ENCODE data around the gene TSHZ2.

TSHZ2 gene

DNA sequence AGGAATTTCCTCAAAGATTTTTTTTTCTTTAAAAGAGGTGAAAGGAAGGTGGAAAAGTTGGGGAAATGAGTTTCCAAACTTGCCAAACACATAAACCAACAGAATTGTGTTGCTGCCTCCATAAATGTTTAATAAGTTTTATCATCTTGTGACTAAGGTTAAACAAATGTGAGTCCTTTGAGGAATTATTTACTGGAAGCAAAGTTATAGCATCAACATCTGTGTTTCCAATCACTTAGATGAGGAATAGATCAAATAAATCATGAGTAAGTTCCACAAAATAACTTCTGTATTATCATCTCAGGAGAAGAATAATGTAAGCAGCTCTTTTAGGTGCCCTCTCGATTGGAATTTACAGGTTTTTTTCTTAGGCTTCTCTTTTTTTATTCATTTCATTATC is 20.5 kb downstream of the TSHZ2 start:
- DNase-seq (ENCODE audit: low read depth, low spot score), result no peak
- in situ Hi-C loops (cut with HindIII; ENCODE audit: low sequenced_read_pairs), result no loop called here
- TF ChIP-seq CTCF (IDR thresholded peaks at IDR 0.05; ENCODE audit: low read depth, low read length), result no peak
- no peak overlapping the region for H3K4me3 ChIP-seq (ENCODE audit: low read depth, low read length)

DNA sequence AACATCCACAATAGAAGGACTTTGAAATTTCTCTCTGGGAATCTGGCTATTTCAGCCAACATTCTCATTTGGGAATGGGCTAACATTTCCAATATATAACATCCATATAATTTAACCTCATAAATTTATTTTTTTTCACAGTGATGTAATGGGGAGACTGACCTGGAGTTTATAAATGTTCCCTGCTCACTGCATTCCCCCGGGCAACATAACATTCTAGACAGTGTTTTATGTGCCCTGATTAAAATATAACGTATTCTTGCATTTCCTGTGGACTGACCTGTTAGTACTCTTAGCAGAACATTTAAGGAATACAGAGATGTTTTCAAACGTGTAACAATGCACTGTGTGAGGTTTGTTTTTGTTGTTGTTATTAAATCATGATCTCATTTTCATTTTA is 20.9 kb downstream of the TSHZ2 start:
- in situ Hi-C loops (cut with HindIII; ENCODE audit: low sequenced_read_pairs), result no loop called here
- no peak overlapping the region for H3K4me3 ChIP-seq (ENCODE audit: low read depth, low read length)
- no peak for DNase-seq (ENCODE audit: low read depth, low spot score)
- no peak for TF ChIP-seq CTCF (IDR thresholded peaks at IDR 0.05; ENCODE audit: low read depth, low read length)

GRCh38 chr20:52994184-52994970 is 22.2 kb downstream of the TSHZ2 start:
- in situ Hi-C loops (cut with HindIII; ENCODE audit: low sequenced_read_pairs), result no loop called here
- no peak overlapping the region for H3K4me3 ChIP-seq (ENCODE audit: low read depth, low read length)
- TF ChIP-seq CTCF (IDR thresholded peaks at IDR 0.05; ENCODE audit: low read depth, low read length), result no peak
- no peak for DNase-seq (ENCODE audit: low read depth, low spot score)

GRCh38 chr20:52996130-52996529 is 24.0 kb downstream of the TSHZ2 start:
- DNase-seq (ENCODE audit: low read depth, low spot score), result no peak
- no peak overlapping the region for H3K4me3 ChIP-seq (ENCODE audit: low read depth, low read length)
- no peak for TF ChIP-seq CTCF (IDR thresholded peaks at IDR 0.05; ENCODE audit: low read depth, low read length)
- in situ Hi-C loops (cut with HindIII; ENCODE audit: low sequenced_read_pairs), result no loop called here

DNA sequence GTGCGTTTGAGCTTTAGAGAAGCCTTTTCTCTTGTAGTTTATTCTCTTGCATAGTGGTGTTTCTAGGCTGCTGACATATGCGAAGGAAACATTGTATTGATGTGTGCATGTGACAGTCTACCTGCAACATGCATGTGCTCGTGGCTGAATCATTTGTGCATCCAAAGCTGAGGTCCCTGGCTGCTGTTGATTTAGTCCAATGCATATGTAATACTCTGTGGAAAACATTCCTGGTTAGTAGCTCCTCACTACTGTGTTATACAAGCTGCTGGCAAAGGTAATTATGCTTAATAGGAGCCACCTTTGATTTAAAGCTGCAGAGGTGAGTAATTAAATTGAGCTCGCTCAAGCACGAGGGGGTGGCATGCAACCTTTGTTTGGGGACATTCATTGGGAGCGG is 24.5 kb downstream of the TSHZ2 start:
- no peak for DNase-seq (ENCODE audit: low read depth, low spot score)
- in situ Hi-C loops (cut with HindIII; ENCODE audit: low sequenced_read_pairs), result no loop called here
- H3K4me3 ChIP-seq (ENCODE audit: low read depth, low read length), result no peak overlapping the region
- TF ChIP-seq CTCF (IDR thresholded peaks at IDR 0.05; ENCODE audit: low read depth, low read length), result no peak

GRCh38 chr20:52998268-52998667 is 26.1 kb downstream of the TSHZ2 start:
- in situ Hi-C loops (cut with HindIII; ENCODE audit: low sequenced_read_pairs), result no loop called here
- no peak for TF ChIP-seq CTCF (IDR thresholded peaks at IDR 0.05; ENCODE audit: low read depth, low read length)
- H3K4me3 ChIP-seq (ENCODE audit: low read depth, low read length), result no peak overlapping the region
- no peak for DNase-seq (ENCODE audit: low read depth, low spot score)
